HEK293 (cell line): ENCODE results near the gene PDE4B.

Experiments
- CTCF ChIA-PET: fragments of 350-600 bp; formaldehyde crosslinking; extraction: SDS; loops from one replicate; lab custom pipeline; 2021; ENCODE audit warnings: antibody characterized with exemption; lab: Yijun Ruan, JAX
- POLR2A ChIA-PET: fragments of 300-600 bp; formaldehyde crosslinking; extraction: SDS; loops from one replicate; lab custom pipeline; 2020; ENCODE audit warnings: antibody characterized with exemption, inconsistent platforms; lab: Yijun Ruan, JAX
- H3K27ac ChIP-seq: fragments of 200-500 bp; sonication (Bioruptor generic); 2 replicates; pipeline ENCODE4 v1.5.1; 2014; ENCODE audit warnings: low read depth, low read length, control low read depth, inconsistent platforms; ENCODE audit errors: extremely low read depth
- H3K36me3 ChIP-seq, 2 experiments: fragments of 200-500 bp in 1 of 2; sonication (Bioruptor generic) in 1 of 2; 1 replicate in 1 of 2; 2 replicates in 1 of 2; pipeline ENCODE4 v1.5.1; 2014 to 2017; ENCODE audit warnings: inconsistent platforms in 2 of 2, low read length in 2 of 2; ENCODE audit not compliant: control insufficient read depth in 2 of 2, insufficient read depth in 1 of 2
- H3K4me1 ChIP-seq: fragments of 200-500 bp; sonication (Bioruptor generic); 2 replicates; pipeline ENCODE4 v1.5.1; 2014; ENCODE audit warnings: mild to moderate bottlenecking, low read length, inconsistent platforms; ENCODE audit not compliant: control insufficient read depth, insufficient read depth
- H3K4me3 ChIP-seq: 2 replicates; pipeline ENCODE4 v1.5.1; 2011; ENCODE audit warnings: low read depth, mild to moderate bottlenecking, control low read depth, low read length, moderate library complexity
- H3K9me3 ChIP-seq: fragments of 200-500 bp; sonication (Bioruptor generic); 2 replicates; pipeline ENCODE4 v1.5.1; 2014; ENCODE audit warnings: low read depth, low read length, inconsistent platforms; ENCODE audit not compliant: control insufficient read depth, insufficient read depth
- MYNN ChIP-seq: fragments of 450-650 bp; formaldehyde crosslinking; IDR thresholded peaks from 2 replicates; pipeline ENCODE4 v1.5.1; 2016; ENCODE audit warnings: missing biosample characterization, missing genetic modification characterization, borderline replicate concordance
- REST ChIP-seq: fragments of 450-650 bp; formaldehyde crosslinking; IDR thresholded peaks from 2 replicates; pipeline ENCODE4 v1.5.1; 2016; ENCODE audit warnings: missing biosample characterization, missing genetic modification characterization
- SALL2 ChIP-seq: fragments of 450-650 bp; formaldehyde crosslinking; IDR thresholded peaks from 2 replicates; pipeline ENCODE4 v1.5.0; 2017; ENCODE audit warnings: missing biosample characterization, mild to moderate bottlenecking, missing genetic modification characterization, borderline replicate concordance
- ZBTB10 ChIP-seq: fragments of 450-650 bp; formaldehyde crosslinking; IDR thresholded peaks from 2 replicates; pipeline ENCODE4 v1.5.1; 2016; ENCODE audit warnings: missing biosample characterization, missing genetic modification characterization
- ZEB2 ChIP-seq: fragments of 450-650 bp; formaldehyde crosslinking; IDR thresholded peaks from 2 replicates; pipeline ENCODE4 v1.5.1; 2016; ENCODE audit warnings: missing biosample characterization, missing genetic modification characterization
- ZFP3 ChIP-seq: fragments of 450-650 bp; formaldehyde crosslinking; IDR thresholded peaks from 2 replicates; pipeline ENCODE4 v1.5.1; 2016; ENCODE audit warnings: low read depth, missing biosample characterization, missing genetic modification characterization
- ZNF155 ChIP-seq: fragments of 450-650 bp; formaldehyde crosslinking; IDR thresholded peaks from 2 replicates; pipeline ENCODE4 v1.5.1; 2016; ENCODE audit warnings: missing biosample characterization, missing genetic modification characterization
- ZNF16 ChIP-seq: fragments of 450-650 bp; formaldehyde crosslinking; IDR thresholded peaks from 2 replicates; pipeline ENCODE4 v1.5.1; 2016; ENCODE audit warnings: low read depth, missing biosample characterization, missing genetic modification characterization
- ZNF169 ChIP-seq: fragments of 450-650 bp; formaldehyde crosslinking; IDR thresholded peaks from 2 replicates; pipeline ENCODE4 v1.5.1; 2016; ENCODE audit warnings: missing biosample characterization, missing genetic modification characterization
- ZNF184 ChIP-seq: fragments of 450-650 bp; IDR thresholded peaks from 2 replicates; pipeline ENCODE4 v1.5.1; 2018; ENCODE audit warnings: missing biosample characterization, mild to moderate bottlenecking, missing genetic modification characterization
- ZNF23 ChIP-seq: fragments of 450-650 bp; formaldehyde crosslinking; IDR thresholded peaks from 2 replicates; pipeline ENCODE4 v1.5.1; 2016; ENCODE audit warnings: missing biosample characterization, missing genetic modification characterization, borderline replicate concordance
- ZNF391 ChIP-seq: fragments of 450-650 bp; formaldehyde crosslinking; IDR thresholded peaks from 2 replicates; pipeline ENCODE4 v1.5.1; 2016; ENCODE audit warnings: low read depth, missing biosample characterization, missing genetic modification characterization, borderline replicate concordance
- ZNF404 ChIP-seq: fragments of 450-650 bp; formaldehyde crosslinking; IDR thresholded peaks from 2 replicates; pipeline ENCODE4 v1.5.1; 2017; ENCODE audit warnings: missing biosample characterization, missing genetic modification characterization
- ZNF426 ChIP-seq: fragments of 450-650 bp; formaldehyde crosslinking; IDR thresholded peaks from 2 replicates; pipeline ENCODE4 v1.5.1; 2017; ENCODE audit warnings: missing biosample characterization, missing genetic modification characterization, mild to moderate bottlenecking, inconsistent platforms, moderate library complexity
- ZNF521 ChIP-seq: fragments of 450-650 bp; formaldehyde crosslinking; IDR thresholded peaks from 2 replicates; pipeline ENCODE4 v1.5.1; 2017; ENCODE audit warnings: missing biosample characterization, mild to moderate bottlenecking, missing genetic modification characterization
- ZNF529 ChIP-seq: fragments of 450-650 bp; formaldehyde crosslinking; IDR thresholded peaks from 2 replicates; pipeline ENCODE4 v1.5.1; 2017; ENCODE audit warnings: missing genetic modification characterization, missing biosample characterization; ENCODE audit not compliant: insufficient replicate concordance
- ZNF560 ChIP-seq: fragments of 450-650 bp; formaldehyde crosslinking; IDR thresholded peaks from 2 replicates; pipeline ENCODE4 v1.5.1; 2017; ENCODE audit warnings: missing biosample characterization, missing genetic modification characterization, borderline replicate concordance
- ZNF571 ChIP-seq: fragments of 450-650 bp; formaldehyde crosslinking; IDR thresholded peaks from 2 replicates; pipeline ENCODE4 v1.5.0; 2017; ENCODE audit warnings: missing biosample characterization, missing genetic modification characterization
- ZNF658 ChIP-seq: fragments of 450-650 bp; formaldehyde crosslinking; IDR thresholded peaks from 2 replicates; pipeline ENCODE4; 2016; ENCODE audit warnings: missing biosample characterization, missing genetic modification characterization
- ZNF692 ChIP-seq: fragments of 450-650 bp; formaldehyde crosslinking; IDR thresholded peaks from 2 replicates; pipeline ENCODE4 v1.5.1; 2016; ENCODE audit warnings: missing biosample characterization, missing genetic modification characterization
- ZNF704 ChIP-seq: fragments of 450-650 bp; formaldehyde crosslinking; IDR thresholded peaks from 2 replicates; pipeline ENCODE4 v1.5.1; 2016; ENCODE audit warnings: missing biosample characterization, missing genetic modification characterization
- ZNF707 ChIP-seq: fragments of 450-650 bp; formaldehyde crosslinking; IDR thresholded peaks from 2 replicates; pipeline ENCODE4 v1.5.1; 2016; ENCODE audit warnings: missing biosample characterization, missing genetic modification characterization
- TF ChIP-seq, protein P1 (sequence below): fragments of 450-650 bp; formaldehyde crosslinking; IDR thresholded peaks from 2 replicates; pipeline ENCODE4 v1.5.0; 2017; ENCODE audit warnings: missing biosample characterization, missing genetic modification characterization, borderline replicate concordance
- TF ChIP-seq, protein P2 (sequence below): fragments of 450-650 bp; formaldehyde crosslinking; IDR thresholded peaks from 2 replicates; pipeline ENCODE4 v1.5.1; 2016; ENCODE audit warnings: missing biosample characterization, missing genetic modification characterization

Gene PDE4B

GRCh38 chr1:66311092-66311491 is 518.4 kb downstream of the PDE4B start (continued):
- TF ChIP-seq ZBTB10 (tag by site-specific recombination), result no peak
- TF ChIP-seq, protein P1, sequence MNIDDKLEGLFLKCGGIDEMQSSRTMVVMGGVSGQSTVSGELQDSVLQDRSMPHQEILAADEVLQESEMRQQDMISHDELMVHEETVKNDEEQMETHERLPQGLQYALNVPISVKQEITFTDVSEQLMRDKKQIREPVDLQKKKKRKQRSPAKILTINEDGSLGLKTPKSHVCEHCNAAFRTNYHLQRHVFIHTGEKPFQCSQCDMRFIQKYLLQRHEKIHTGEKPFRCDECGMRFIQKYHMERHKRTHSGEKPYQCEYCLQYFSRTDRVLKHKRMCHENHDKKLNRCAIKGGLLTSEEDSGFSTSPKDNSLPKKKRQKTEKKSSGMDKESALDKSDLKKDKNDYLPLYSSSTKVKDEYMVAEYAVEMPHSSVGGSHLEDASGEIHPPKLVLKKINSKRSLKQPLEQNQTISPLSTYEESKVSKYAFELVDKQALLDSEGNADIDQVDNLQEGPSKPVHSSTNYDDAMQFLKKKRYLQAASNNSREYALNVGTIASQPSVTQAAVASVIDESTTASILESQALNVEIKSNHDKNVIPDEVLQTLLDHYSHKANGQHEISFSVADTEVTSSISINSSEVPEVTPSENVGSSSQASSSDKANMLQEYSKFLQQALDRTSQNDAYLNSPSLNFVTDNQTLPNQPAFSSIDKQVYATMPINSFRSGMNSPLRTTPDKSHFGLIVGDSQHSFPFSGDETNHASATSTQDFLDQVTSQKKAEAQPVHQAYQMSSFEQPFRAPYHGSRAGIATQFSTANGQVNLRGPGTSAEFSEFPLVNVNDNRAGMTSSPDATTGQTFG (tag by site-specific recombination), result no peak
- no peak for TF ChIP-seq ZNF707 (tag by site-specific recombination)
- TF ChIP-seq SALL2, result no peak
- no peak for TF ChIP-seq ZNF521 (tag by site-specific recombination)
- no peak for TF ChIP-seq ZNF16 (tag by site-specific recombination)
- TF ChIP-seq ZNF155 (tag by site-specific recombination), result no peak
- no peak for TF ChIP-seq ZNF658 (tag by site-specific recombination)
- TF ChIP-seq, protein P2, sequence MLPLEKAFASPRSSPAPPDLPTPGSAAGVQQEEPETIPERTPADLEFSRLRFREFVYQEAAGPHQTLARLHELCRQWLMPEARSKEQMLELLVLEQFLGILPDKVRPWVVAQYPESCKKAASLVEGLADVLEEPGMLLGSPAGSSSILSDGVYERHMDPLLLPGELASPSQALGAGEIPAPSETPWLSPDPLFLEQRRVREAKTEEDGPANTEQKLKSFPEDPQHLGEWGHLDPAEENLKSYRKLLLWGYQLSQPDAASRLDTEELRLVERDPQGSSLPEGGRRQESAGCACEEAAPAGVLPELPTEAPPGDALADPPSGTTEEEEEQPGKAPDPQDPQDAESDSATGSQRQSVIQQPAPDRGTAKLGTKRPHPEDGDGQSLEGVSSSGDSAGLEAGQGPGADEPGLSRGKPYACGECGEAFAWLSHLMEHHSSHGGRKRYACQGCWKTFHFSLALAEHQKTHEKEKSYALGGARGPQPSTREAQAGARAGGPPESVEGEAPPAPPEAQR, result no peak
- no peak for TF ChIP-seq ZNF529
- no peak for TF ChIP-seq ZNF169

DNA sequence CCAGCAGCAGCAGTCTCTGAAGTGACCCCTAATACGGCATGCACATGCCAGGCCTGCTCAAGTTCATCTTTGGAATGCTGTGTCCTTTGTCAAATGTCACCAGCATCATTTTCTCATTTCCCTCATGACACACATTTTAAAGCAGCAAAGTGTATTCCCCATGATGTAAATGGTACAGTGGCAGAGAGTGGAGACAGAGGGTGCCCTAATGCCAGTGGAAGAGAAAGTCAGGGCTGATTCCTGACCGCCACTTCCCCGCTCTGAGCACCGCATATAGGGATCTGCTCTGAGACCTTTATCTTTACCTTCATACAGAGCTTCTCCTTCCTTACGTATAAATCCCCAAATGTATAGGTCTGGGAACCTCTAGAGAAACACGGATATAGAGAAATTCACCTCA is 518.9 kb downstream of the PDE4B start:
- no peak overlapping the region for H3K27ac ChIP-seq
- ChIA-PET CTCF (no interaction called here), POLR2A (no interaction called here)
- no peaks in the 10 kb centered on the region for H3K9me3 ChIP-seq
- H3K4me3 ChIP-seq, result no peak overlapping the region
- no peaks in the 10 kb centered on the region for H3K36me3 ChIP-seq
- H3K4me1 ChIP-seq, result peaks cover 8% of the 10 kb centered on the region; the same call in 1 of the 2 replicates
- TF ChIP-seq ZEB2, result no peak
- TF ChIP-seq ZNF560 (tag by site-specific recombination), result no peak
- TF ChIP-seq ZFP3 (tag by site-specific recombination), result no peak
- TF ChIP-seq ZNF692 (tag by site-specific recombination), result no peak
- no peak for TF ChIP-seq ZNF23
- no peak for TF ChIP-seq ZNF404 (tag by site-specific recombination)
- no peak for TF ChIP-seq ZNF16 (tag by site-specific recombination)
- no peak for TF ChIP-seq REST (tag by site-specific recombination)
- TF ChIP-seq ZNF391 (tag by site-specific recombination), result no peak
- TF ChIP-seq MYNN (tag by site-specific recombination), result no peak
- TF ChIP-seq ZNF184 (tag by site-specific recombination), result no peak
- TF ChIP-seq ZNF571, result no peak
- no peak for TF ChIP-seq ZNF704 (tag by site-specific recombination)
- no peak for TF ChIP-seq ZNF426 (tag by site-specific recombination)
